ENCODE measurements around the gene HUS1B.

GRCh38 chr6:689223-689622, 32.3 kb upstream of the HUS1B start:
- TF ChIP-seq CTCF (conservative IDR thresholded peaks at IDR 0.05) = no peak
- no peak for TF ChIP-seq EZH2 (IDR thresholded peaks at IDR 0.05; ENCODE audit: low read depth)
